HFFc6 (cell line): ENCODE data around the gene MALSU1. TPM values are rescaled to one million over a fixed set of nuclear protein-coding genes. Genes with fewer than 3 reads are reported as not detected.

ENCODE experiments used
- DNase-seq: peaks from one replicate; pipeline ENCODE4 v3.0.0-alpha.2; 2018
- H3K27ac Mint-ChIP-seq: 2 replicates; pipeline ENCODE4 v1.8.0; 2020; ENCODE audit warnings: mild to moderate bottlenecking, mixed read lengths
- H3K27me3 Mint-ChIP-seq: 2 replicates; pipeline ENCODE4 v1.8.0; 2021; ENCODE audit warnings: mild to moderate bottlenecking, moderate library complexity, mixed read lengths; ENCODE audit not compliant: insufficient read depth
- H3K36me3 Mint-ChIP-seq: 2 replicates; pipeline ENCODE4 v1.8.0; 2021; ENCODE audit warnings: low read depth, mixed read lengths
- H3K4me1 Mint-ChIP-seq: 2 replicates; pipeline ENCODE4 v1.8.0; 2020; ENCODE audit warnings: low read depth, mixed read lengths
- H3K4me3 Mint-ChIP-seq: 2 replicates; pipeline ENCODE4 v1.8.0; 2020; ENCODE audit warnings: mild to moderate bottlenecking, moderate library complexity, mixed read lengths
- H3K9me3 Mint-ChIP-seq: 2 replicates; pipeline ENCODE4 v1.8.0; 2020; ENCODE audit warnings: mild to moderate bottlenecking, mixed read lengths
- total RNA-seq, 6 experiments: library from RNA; stranded (reverse); fragmentation: NEBNext Ultra II Directional; extraction: Animal tissue kit (Norgen Biotek cat#: 25700); gene quantifications; 2 replicates in 1 of 6; 3 replicates in 5 of 6; pipeline ENCODE4 v1.2.3, GENCODE V29; 2021
- TF ChIP-seq, protein P1 (sequence below): fragments of 200-600 bp; sonication (generic); IDR thresholded peaks from 2 replicates; pipeline ENCODE4 v1.5.0; 2021; ENCODE audit warnings: antibody characterized with exemption, mild to moderate bottlenecking

Gene MALSU1
- total RNA-seq, 6 experiments from 2014 or later, result 74.3 to 87.8 (median 79.6) TPM

DNA sequence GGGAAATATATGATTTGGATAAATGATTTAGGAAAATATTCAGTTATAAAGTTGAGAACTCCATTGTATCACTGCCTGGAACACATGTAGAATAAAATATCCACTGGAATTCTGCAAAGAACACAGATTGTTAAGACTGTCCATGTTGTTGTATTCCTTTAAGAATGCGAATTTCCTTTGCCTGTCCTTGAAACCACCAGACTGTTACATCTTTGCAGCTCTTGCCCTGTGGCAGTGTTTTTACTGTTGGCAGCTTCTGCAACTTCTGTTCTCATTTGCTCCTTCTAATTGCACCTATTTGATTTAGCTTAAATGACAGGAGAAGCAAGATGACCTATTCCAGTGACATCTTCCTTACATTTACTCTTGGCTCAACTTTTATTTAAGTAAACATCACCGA, 39.7 kb downstream of the MALSU1 start:
- DNase-seq, result no peak
- Mint-ChIP-seq H3K4me3 (no peak overlapping the region), H3K4me1 (peaks cover 54% of the 10 kb centered on the region), H3K36me3 (peaks cover 43% of the 10 kb centered on the region), H3K27ac (no peak overlapping the region), H3K9me3 (peaks cover 6% of the 10 kb centered on the region; the same call in 1 of the 2 replicates), H3K27me3 (no peaks in the 10 kb centered on the region; the same call in 1 of the 2 replicates)
- TF ChIP-seq, protein P1, sequence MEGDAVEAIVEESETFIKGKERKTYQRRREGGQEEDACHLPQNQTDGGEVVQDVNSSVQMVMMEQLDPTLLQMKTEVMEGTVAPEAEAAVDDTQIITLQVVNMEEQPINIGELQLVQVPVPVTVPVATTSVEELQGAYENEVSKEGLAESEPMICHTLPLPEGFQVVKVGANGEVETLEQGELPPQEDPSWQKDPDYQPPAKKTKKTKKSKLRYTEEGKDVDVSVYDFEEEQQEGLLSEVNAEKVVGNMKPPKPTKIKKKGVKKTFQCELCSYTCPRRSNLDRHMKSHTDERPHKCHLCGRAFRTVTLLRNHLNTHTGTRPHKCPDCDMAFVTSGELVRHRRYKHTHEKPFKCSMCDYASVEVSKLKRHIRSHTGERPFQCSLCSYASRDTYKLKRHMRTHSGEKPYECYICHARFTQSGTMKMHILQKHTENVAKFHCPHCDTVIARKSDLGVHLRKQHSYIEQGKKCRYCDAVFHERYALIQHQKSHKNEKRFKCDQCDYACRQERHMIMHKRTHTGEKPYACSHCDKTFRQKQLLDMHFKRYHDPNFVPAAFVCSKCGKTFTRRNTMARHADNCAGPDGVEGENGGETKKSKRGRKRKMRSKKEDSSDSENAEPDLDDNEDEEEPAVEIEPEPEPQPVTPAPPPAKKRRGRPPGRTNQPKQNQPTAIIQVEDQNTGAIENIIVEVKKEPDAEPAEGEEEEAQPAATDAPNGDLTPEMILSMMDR, result no peak

DNA sequence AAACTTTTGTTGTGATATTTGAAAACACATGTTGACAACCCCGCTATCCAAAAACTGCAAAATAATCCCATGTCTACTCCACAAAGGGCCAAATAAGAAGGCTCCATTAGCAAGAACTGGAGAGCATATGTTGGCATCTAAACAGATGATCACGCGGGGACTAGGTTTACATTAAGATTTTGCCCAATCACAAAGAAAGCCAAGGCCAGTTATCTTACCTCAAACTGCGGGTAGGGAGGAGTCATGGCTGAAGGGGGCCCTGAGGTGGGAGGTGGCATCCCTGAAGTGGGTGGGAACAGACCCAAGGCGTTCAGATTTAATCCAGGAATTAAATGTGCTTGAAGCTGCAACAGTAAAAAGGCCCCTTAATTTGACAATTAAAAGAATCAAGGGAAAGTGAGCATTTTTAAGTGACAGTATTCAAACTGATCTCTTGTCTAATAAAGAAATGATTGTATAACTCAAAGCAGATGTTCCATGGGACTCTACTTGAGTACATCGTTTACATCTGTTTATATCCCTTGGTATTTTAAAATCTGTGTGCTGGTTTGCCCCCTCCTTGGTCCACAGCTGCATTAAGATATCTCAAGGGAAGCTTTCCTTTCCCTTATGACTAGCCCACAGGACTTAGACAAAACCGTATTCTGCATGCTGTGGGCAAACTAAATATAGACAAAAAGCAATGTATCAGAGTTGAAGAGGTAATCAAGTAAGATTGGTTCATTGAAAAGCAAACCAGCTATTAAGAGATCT, 42.9 kb downstream of the MALSU1 start:
- no peaks in the 10 kb centered on the region for H3K27me3 Mint-ChIP-seq
- peaks cover 55% of the 10 kb centered on the region for H3K4me1 Mint-ChIP-seq
- no peak overlapping the region for H3K4me3 Mint-ChIP-seq
- peaks cover 6% of the 10 kb centered on the region; the same call in 1 of the 2 replicates for H3K9me3 Mint-ChIP-seq
- H3K27ac Mint-ChIP-seq, result no peak overlapping the region
- no peak for DNase-seq
- H3K36me3 Mint-ChIP-seq, result peaks cover 58% of the 10 kb centered on the region
- TF ChIP-seq, protein P1, result no peak

DNA sequence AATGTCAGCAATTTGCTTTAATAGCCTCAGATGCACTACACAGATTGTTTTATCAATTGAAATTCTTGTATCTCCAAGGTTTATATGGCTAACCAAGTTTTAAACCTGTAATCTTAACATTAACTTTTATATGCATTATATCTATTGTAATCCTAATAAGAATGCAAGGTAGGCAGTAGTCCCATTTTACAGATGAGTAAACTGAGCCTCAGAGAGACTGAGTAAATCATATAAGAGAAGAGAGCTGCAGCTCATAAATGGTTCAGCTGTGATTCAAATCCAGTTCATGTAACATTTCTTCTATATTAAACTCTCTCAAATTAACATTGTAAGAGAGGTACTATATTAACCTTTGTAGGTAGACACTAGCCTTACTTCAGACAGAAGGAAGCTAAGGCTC, 44.0 kb downstream of the MALSU1 start:
- Mint-ChIP-seq H3K9me3 (no peaks in the 10 kb centered on the region), H3K27ac (no peak overlapping the region), H3K36me3 (peaks cover 51% of the 10 kb centered on the region)

DNA sequence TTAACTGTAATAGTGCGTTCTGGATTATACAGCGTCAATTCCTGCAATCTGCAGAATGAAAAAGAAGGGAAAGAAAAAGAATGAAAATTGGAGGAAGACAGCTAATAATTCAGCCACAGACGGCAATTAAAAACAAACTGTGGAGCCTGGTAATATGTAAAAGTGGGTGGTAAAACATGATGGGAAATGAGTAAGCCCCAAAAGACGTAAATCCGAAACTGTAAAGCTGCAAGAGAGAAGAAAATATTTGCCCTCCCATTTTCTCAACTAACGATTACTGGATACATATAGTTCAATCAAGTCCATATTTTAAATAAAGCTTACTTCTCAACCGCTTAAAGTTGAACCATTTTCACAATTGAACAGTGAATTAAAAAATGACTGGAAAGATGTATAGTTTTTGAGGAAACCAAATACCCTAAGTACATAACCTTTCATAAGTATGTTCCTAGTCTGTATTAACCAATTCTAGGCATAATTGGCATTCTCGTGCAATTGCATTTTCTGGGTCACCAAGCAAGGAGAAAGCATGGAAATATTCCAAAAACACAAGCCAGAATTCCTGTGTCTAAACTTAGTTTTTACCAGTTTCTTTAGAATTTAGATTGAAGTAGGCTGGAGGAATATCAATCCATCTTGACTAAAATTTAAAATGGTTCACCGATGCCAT, 44.8 kb downstream of the MALSU1 start:
- Mint-ChIP-seq H3K4me1 (peaks cover 71% of the 10 kb centered on the region), H3K27me3 (no peaks in the 10 kb centered on the region), H3K4me3 (no peak overlapping the region), H3K36me3 (peaks cover 49% of the 10 kb centered on the region), H3K27ac (no peak overlapping the region; the same call in 1 of the 2 replicates), H3K9me3 (no peaks in the 10 kb centered on the region)
- TF ChIP-seq, protein P1, result no peak
- DNase-seq, result no peak

More for the DNA sequence above, 44.0 kb downstream of the MALSU1 start:
- Mint-ChIP-seq H3K4me3 (no peak overlapping the region), H3K27me3 (no peaks in the 10 kb centered on the region), H3K4me1 (peaks cover 66% of the 10 kb centered on the region)
- DNase-seq, result no peak
- TF ChIP-seq, protein P1, result no peak

DNA sequence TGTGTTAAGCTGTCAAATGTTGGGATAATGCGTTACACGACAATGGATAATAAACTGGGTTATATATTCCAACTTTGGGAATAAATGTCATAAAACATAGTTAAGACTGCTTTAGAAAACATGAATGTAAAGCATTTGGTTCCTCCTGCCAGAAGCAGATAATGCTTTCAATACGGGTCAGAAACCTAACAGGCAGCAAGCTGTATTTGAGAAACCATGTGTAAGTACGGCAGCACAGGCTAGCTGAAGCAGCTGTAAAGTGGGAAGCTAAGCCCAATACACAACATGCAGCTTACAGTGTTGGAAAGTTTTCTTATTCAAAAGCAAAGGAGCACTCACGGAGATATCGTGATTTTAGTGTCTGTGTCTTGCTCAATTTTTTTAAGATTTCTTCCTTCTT, 46.5 kb downstream of the MALSU1 start:
- peak overlapping the region; percentile 98 for H3K27ac Mint-ChIP-seq
- no peaks in the 10 kb centered on the region for H3K9me3 Mint-ChIP-seq
- H3K4me1 Mint-ChIP-seq, result peaks cover 75% of the 10 kb centered on the region
- DNase-seq, result no peak
- H3K4me3 Mint-ChIP-seq, result peak overlapping the region; percentile 69; the same call in 1 of the 2 replicates
- peaks cover 46% of the 10 kb centered on the region for H3K36me3 Mint-ChIP-seq
- TF ChIP-seq, protein P1, result no peak
- H3K27me3 Mint-ChIP-seq, result no peaks in the 10 kb centered on the region
